CD4-positive, alpha-beta T cell treated with Interleukin-6 at 100 ng/mL for 8 hours (primary cell): ENCODE measurements around the gene UNC50.
A peak's percentile ranks its signal among the peaks of the same experiment; 100 is the strongest.

Experiments
- DNase-seq: peaks from one replicate; pipeline ENCODE4 v3.0.0-alpha.2; 2020; ENCODE audit warnings: mixed read lengths, low spot score

Gene UNC50

GRCh38 chr2:98664323-98664722 is 55.9 kb downstream of the UNC50 start:
- DNase-seq: peak; percentile 82

DNA sequence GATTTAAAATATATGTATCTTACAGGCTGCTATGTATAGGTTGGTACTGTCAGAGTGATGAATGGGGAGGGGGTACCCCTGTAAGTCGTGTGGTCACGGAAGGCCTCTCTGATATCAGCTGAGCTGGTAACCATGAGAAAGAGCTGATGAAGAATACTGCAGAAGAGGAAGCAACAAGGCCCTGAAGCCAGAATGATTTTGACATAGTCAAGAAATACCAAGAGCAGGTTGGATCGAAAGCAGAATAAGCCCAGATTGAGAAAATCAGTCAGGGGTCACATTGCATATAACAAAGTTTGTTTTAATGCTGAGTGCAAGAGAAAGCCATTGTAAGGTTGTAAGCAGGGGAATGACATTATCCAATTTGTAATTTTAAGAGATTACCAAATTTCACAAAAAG is 57.3 kb downstream of the UNC50 start:
- DNase-seq: no peak
